CD4-positive, alpha-beta T cell treated with Interleukin-17A for 1 hour (primary cell): Measurements from ENCODE around the gene BANP.
"Not testable (repeated sequence)": the region's sequence is repeated elsewhere in the genome, so short reads cannot be mapped to it uniquely, and the experiment has no call there.

Source experiments
- DNase-seq: peaks from one replicate; pipeline ENCODE4 v3.0.0-alpha.2; 2020

BANP gene

DNA sequence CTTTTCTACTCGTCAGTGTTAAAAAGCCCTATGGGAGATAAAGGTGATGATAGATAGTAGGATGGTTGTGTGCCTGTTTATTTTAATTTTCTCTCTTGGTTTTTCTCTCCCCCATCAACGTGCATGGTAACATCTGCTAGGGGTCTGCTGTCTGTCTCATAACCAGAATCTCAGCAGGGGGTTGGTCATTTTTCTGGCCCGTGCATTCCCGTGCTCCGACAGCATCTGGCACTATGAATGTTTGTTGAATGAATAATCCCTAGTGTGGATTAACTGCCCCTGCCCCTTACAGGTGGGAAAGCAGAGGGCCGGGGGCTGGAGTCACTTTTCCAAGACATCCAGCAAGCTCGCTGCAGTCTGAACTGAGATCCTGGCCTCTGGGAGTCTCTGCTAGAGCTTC, 21.2 kb upstream of the BANP start:
- DNase-seq = no peak

DNA sequence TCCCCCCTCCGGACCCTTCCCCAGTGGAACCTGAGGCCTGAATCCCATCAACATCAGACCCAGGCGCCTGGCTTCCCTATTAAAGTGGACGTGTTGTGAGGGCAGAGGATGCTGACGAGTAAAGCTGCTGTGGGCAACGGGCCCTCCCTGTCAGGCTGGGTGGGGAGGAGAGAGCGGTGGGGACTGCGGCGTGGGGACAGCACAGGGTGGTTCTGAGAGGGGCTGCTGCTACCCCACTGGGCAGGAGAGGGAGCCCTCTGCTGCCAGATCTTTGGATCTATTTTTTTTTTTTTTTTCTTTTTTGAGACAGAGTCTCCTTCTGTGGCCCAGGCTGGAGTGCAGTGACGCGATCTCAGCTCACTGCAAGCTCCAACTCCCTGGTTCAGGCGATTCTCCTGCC, 20.8 kb upstream of the BANP start:
- DNase-seq = no peak

DNA sequence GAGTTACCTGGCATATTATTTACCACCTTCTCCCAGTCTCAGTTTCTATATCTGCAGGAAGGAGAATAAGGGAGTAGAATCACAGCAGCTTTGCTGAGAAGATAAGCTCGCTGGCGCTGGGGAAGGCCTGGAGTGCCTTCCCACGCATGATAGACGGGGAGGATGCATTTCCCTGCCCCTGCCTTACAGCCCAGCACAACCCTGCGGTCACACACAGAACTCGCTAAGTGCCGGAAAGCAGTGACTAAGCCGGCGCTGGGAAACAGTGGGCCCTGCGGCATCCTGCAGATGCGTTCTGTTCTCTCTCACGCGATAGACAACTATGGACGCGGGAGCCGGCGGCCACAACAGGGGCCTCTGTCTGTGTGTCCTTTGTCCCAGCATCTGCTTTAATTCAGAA, 19.7 kb upstream of the BANP start:
- no peak for DNase-seq

DNA sequence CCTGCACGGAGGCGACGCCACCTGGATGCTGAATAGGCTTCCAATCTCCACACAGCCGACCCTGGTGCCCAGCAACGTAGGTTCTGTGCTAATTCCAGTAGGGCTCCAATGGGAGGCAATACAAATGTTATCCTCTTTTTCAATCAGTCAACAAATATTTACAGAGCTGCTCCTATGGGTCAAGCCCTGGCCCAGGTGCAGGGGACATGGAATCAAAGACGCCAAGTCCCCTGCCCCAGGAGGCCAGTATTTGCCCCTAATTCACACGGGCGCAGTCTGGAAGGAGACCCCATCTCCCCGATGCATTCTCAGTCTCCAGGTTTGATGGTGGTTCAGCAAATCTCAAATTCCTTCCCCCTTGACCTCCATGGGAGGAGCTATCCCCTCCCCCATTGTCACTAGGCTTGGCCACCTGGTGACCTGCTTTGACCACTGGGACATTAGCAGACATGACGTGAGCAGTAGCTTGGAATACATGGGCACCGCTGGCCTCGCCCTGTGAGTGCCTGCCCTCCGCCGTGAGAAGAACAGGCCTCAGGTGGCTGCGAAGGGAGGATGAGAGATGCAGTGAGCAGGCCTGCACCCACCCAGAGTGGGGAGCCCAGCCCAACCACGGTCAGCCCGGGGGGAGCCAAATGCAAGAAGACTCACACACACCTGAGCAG, 18.6 kb upstream of the BANP start:
- not testable (repeated sequence) for DNase-seq

DNA sequence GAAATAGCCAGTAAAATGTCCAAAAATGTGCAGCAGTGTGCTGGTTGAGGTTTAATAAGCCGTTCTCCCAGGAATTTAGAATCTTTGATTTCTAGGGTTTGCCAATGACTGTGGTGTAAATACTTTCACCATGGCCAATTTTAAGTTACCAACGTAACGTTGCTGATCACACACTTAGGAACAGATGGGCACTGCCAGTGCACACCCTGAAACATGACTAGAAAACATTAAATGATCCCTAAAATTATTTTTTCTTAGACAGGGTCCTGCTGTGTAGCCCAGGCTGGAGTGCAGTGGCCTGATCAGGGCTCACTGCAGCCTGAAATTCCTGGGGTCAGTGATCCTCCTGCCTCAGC, 18.1 kb upstream of the BANP start:
- DNase-seq = no peak

DNA sequence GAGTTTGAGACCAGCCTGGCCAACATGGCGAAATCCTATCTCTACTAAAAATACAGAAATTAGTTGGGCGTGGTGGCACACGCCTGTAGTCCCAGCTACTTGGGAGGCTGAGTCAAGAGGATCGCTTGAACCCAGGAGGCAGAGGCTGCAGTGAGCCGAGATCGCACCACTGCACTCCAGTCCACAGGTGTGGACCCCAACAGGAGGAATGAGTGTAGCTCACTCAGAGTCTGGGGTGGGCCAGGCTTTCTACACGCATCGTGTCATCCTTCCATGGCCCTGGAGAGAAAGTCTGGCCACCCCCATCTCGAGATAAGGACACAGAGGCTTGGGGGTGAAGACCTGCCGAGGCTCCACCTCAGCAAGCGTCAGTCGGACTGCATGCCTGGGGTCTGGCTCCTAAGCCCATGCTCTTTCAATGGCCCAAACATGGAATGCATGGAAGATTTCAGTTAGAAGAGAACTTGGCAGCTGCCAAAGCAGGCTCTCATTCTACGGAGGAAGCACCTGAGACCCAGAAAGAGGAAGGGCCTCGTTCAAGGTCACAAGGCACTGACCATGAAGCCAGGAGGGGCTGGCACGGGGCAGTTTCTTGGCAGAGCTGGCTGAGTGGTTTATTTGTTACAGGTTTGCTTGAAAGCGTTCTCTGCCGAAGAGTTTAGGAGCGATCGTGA, 16.3 kb upstream of the BANP start:
- not testable (repeated sequence) for DNase-seq

DNA sequence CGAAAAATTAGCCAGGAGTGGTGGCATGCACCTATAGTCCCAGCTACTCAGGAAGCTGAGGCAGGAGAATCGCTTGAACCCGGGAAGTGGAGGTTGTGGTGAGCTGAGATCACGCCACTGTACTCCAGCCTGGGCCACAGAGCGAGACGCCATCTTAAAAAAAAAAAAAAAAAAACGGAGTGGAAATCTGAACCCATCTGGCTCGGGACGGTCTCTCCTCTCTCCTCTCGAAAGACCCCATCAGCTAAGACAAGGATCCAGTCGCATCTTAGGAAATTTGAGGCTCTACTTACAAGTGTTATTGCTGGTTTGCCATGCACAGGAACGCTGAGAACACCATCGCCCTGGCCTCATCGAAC, 15.2 kb upstream of the BANP start:
- DNase-seq = not testable (repeated sequence)

DNA sequence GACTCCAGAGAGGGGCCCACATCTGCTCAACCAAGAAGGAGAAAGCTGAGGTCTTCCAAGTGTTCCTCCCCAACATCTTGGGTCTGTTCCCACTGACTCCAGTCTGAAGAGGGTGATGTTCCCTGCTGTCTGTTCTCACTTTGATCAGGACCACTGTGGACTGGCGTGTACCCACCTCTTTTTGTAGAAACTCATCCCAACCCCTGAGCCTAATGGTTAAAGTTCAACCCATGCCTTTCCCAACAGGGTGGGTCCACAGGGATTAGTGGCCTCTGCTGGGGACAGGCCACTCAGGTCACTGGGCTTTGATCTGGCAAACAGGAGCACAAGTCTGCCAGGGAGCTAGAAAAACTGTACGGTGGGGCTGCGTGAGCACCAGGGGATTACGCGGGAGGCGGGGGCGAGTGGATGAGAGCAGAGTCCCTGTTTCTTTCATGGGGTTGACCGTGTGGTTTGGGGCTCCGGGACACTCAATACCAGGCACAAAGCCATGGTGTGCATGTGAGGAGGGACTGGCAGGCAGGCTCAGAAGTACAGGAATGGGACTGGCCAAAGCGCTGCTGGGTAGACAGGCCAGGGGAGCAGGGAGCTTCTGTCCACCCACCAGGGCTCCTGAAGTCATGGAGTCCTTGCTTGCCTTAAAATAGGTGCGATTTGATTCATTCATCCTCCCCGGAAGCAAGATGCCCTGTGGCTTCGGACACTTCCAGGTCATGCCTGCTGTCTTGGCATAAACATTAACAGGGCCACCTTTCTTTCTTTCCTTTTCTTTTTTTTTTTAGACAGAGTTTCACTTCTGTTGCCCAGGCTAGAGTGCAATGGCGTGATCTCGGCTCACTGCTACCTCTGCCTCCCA, 14.6 kb upstream of the BANP start, which contains the start of gene CA5A:
TSS of gene CA5A (minus strand) at position 155 of the 856 bp plus-strand sequence. CDS start at position 76, 79 bp downstream.
- no peak for DNase-seq

DNA sequence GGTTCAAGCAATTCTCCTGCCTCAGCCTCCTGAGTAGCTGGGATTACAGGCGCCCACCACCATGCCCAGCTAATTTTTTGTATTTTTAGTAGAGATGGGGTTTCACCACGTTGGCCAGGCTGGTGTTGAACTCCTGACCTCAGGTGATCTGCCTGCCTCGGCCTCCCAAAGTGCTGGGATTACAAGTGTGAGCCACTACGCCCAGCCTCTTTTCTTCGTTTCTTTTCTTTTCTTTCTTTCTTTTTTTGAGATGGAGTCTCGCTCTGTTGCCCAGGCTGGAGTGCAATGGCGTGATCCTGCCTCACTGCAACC, 14.0 kb upstream of the BANP start:
- DNase-seq = not testable (repeated sequence)

DNA sequence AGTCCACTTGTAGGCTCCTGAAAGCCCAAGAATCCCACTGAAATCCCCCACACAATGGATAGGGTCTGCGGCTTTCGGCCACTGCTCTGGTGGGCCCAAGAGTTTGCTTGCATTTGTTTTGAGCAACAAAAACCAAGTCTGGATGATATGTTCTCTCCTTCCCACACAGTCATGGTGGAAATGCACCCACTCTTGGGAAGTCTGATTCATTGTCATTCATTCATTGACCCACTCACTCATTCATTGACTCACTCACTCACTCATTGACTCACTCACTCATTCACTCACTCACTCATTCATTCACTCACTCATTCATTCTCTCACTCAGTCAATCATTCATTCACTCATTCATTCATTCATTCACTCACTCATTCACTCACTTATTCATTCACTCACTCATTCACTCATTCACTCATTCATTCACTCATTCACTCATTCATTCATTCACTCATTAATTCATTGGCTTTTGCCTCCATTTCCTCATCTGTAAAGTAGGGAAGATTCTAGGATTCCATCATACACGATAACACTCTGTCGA, 12.8 kb upstream of the BANP start:
- DNase-seq = no peak

DNA sequence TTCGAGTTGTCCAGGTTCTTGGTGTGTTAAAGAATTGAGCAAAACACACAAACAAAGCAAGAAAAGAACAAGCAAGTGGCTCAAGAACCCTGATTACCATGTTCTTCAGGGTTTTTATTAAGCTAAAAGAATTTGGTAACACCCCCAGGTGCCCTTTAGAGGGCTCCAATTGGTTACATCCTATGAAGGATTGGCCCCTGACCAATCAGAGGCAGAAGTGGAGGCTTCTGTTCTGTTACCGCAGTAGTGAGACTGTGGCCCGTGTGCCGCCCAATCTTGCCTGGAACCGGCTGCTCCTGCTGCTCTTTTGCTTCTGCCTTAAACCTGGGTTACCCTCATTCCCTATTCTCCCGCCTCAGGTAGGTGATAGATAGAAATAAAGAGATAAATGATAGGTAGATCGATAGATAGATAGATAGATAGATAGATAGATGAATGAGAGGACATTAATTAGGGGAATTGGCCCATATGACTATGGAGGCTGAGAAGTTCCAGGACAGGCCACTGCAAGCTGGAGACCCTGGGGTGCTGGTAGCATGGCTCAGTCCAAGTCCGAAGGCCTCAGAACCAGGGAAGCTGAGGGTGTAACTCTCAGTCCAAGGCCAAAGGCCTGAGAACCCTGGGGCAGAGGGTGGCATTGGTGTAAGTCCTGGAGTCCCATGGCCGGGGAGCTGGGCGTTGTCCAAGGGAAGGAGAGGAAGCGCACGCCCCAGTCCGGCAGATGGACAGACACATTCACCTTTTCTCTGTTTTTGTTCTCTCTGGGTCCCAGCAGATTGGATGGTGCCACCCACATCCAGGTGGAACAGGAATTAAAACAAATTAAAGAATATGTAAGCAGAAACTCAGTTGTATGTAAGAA, 11.4 kb upstream of the BANP start:
- DNase-seq = no peak

DNA sequence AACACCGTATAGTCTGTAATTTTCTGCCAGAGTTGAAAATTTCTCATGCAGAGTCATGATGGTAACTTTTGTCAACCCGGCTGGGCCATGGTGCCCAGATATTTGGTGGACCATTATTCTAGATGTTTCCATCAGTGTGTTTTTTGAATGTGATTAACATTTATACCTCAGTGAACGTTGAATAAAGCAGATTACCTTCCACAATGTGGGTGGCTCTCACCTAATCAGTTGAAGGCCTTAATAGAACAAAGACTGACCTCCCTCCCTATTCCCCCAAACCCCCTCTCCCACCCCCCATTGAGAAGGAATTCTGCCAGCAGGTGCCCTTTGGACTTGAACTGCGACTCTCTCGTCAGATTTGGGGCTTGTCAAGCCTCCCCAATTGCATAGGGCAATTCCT, 8.6 kb upstream of the BANP start:
- DNase-seq = no peak

DNA sequence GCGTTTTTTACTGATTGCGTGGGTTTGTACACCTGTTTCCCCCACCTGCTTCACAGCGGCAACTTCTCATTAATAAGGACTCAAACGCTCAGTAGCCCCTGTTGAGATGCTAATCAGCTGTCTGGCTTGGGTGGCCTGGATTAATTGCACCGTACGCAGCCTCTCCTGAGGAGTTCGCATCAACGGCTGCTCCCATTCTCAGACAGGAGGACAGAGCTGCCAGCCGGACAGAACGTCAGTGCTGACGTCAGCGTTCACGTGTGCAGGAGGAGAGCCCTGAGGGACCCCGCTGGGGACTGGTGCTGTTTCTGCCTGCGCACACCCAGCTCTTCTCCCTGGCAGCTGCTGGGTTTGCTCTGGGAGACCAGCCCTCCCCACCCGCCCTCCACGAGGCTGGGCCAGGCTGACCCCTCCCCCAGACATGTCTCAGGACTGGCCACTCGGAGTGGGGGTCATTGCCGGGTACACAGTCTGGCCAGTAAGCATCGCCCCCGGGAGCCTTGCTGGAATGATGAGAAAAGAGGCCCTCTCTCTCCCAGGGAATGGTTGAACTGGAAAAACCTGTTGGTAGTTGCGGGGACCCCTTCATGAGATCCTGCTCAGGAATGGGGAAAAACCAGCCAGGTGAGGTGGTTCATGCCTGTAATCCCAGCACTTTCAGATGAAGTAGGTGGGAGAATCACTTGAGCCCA, 5.7 kb upstream of the BANP start:
- DNase-seq = peak; percentile 28

DNA sequence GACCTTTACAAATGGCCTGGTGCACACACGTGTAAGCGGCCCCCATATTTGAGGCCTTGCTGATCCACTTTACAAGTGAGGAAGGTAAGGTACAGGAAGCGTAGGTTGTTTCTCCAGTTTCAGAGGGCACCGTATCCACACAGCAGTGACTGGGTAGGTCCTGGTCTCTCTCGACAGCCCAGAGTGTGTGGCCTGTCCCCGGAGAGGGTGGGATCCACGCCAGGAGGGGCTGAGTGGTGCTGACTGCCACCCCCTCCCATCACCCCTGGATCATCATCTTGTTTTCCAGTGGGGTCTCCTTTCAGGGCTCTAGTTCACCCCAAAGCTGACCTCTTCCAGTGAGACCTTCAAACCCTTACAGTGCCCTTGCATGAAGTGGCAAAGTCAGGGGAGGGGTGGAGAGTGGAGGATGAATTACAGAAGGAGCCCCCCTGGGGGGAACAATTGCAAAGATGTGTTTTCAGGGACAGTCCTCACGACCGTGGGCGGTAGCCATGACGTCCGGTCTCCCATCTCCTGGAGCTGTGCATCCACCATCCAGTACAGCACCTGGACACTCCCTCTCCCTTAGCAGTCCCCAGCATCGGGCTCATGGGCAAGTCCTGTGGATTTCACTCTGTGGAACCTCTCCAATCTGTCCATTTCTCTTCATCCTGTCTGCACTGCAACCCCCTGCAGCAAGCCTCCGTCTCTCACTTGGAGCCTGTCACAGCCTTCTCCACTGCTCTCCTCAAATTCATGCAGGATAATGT, 4.5 kb upstream of the BANP start:
- DNase-seq = no peak

DNA sequence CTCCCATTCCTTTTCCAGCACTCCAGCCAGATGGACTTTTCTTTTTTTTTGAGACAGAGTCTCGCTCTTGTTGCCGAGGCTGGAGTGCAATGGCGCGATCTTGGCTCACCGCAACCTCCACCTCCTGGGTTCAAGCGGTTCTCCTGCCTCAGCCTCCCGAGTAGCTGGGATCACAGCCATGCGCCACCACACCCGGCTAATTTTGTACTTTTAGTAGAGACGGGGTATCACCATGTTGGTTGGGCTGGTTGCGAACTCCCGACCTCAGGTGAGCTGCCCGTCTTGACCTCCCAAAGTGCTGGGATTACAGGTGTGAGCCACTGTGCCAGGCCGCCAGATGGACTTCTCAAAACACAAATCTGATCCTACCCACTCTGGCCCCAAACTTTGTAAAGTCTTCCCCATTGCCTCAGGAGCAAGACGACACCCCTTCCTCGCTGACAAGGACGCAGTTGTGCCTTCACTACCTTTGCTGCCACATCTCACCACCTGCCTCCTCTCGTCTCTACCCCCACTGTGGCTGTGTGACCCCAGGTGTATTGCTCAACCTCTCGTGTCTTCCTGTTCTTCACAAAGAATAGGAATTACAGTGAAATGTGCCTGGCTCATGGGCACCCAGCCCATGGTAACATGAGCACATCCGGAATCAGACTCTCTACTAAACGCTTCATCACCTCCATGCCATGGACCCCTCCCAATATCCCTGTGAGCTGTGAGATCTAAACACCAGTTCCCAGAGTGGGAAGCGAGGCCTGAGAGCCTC, 3.7 kb upstream of the BANP start:
- DNase-seq = no peak

DNA sequence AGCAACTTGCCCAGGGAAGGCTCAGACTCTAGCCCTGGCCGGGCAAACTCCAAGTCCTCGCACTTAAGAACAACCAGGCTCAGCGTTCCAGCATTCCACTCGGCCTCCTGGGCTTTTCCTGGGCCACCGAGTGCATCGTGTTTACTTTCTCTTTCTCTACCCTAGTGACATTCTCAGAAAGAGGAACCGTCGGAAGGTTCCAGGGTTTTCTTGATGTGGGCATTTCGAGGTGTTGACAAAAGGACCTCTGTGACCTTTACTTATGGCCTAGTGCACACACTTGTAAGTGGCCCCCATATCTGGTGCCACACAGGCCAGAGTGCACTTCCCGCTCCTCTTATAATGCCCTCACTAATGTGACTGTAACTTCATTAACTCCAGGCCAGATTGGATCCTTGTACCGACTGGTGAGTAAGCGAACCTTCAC, 3.1 kb upstream of the BANP start:
- DNase-seq = no peak

DNA sequence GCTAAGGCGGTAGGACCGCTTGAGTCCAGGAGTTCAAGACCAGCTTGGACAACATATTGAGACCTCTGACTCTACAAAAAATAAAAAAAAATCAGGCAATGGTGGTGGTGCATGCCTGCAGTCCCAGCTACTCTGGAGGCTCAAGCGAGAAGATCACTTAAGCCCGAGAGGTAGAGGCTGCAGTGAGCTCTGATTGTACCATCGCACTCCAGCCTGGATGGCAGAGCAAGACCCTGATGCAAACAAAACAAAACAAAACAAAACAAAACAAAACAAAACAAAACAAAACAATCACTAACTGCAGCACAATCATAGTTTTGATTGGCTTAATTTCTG, 2.5 kb upstream of the BANP start:
- no peak for DNase-seq

DNA sequence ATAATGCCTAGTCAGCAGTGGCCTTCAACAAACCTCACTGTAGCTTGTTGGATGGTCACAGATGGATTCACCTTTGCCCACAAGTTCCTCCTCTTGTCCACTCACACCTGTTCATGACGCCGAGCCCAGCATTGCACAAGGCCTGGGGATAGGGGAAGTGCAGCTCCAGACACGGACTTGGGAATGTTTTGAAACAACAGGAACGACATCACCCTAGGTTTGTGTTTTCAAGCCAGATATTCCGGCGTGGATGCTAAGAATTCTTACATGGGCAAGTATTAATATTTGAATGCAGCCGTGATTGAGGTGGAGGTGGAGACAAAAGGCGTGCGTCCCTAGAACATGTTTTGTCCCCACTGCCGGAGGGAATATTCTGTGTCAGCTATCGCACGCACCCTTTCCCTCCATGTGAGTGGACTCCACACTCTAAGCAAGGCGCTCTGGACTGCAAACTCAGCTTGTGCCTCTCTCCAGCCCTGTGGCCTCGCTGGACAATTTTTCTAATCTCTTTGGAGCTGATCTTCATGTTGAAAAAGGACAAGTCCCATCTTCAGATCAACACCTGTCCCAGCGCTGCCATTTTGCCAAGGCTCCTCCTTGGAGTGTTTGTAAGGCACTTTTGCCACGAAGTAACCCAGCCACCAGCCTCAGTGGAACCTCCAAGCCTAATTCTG, 2.0 kb upstream of the BANP start:
- DNase-seq = no peak

DNA sequence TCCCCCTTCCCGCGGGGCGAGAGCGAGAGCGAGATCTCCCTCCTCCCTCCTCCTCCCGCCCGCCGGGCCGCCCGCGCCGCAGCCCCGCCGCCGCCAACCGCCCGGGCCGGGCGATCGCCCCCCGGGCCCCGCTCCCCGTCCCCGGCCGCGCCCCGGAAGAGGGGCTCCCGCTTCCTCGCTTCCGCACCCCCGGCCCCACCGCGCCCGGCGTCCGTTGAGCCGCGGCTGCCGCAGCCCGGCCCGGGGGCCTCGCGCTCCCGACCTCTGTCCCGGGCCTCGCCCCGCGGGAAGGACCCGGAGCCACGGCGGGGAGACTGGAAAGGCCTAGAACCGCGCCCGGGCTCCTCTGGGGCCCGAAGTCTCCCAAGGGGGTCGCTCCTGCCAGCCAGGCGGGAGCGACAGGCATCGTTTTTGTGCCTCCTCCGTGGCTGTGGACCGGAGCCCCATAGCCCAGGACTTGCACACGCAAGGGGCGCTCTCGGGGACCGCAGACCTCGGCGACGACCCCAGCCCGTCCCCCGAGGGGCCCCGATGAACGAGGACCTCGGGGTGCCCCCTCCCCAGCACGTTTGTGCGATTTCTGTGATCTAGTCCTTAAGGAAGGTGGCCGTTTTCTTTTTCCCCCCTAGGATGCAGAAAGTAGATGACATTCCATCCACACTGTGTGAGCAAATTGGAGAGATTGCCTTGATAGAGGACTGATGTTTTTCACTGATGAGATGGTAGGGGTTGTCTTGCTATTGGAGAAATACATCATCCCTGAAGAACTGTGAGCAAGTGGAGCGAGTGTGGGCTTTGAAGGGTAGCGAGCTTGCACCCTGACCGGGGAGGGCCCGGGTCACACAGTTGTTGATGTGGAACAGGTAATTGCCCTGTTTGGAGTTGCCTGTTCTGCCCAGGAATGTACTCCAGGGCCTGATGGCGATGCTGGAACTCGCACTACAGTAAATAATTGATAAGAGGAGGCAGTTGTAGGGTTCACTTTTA, 611 bp downstream of the BANP start:
- peak; percentile 11 for DNase-seq
